HCT116 (cell line): Measurements from ENCODE around the gene NPVF. TPM values are rescaled to one million over a fixed set of nuclear protein-coding genes. Genes with fewer than 3 reads are reported as not detected.

ENCODE experiments used
- ATAC-seq: fragments of 200-7000 bp; cut with Tn5 transposase; 2 replicates; pipeline ENCODE4 v1.9.1; 2020; ENCODE audit warnings: mild to moderate bottlenecking, moderate library complexity
- BruUV-seq: library from RNA; stranded (reverse); fragments of 400-500 nt; replicated peaks from 2 replicates; lab custom pipeline; 2021; lab: Mats Ljungman, UMichigan
- CTCF ChIA-PET: fragments of 300-600 bp; sonication (Branson Sonifier 250); formaldehyde crosslinking; loops from one replicate; lab custom pipeline; 2021; ENCODE audit warnings: antibody characterized with exemption; lab: Charles Lee
- POLR2A ChIA-PET: fragments of 300-600, 350-600 bp; sonication (Branson Sonifier 250); formaldehyde crosslinking; loops from one replicate; lab custom pipeline; 2021; ENCODE audit warnings: antibody characterized with exemption; lab: Charles Lee
- RAD21 ChIA-PET, 2 experiments: fragments of 300-600 bp; sonication (Branson Sonifier 250); formaldehyde crosslinking; loops; one replicate each; lab custom pipeline; 2023; ENCODE audit warnings: low total read pairs in 2 of 2; ENCODE audit not compliant: uncharacterized antibody in 2 of 2, unreplicated experiment in 2 of 2, low non-redundant PET in 1 of 2; lab: Charles Lee
- DNase-seq: peaks from one replicate; pipeline ENCODE4 v3.0.0-alpha.2; 2010; ENCODE audit warnings: low read depth, low spot score
- H2AFZ ChIP-seq: fragments of 200-600 bp; shearing (Covaris generic), sonication (generic); 2 replicates; pipeline ENCODE4 v1.6.1; 2017; ENCODE audit warnings: low read depth, mixed run types, mixed read lengths, antibody characterized with exemption, low read length; ENCODE audit not compliant: poor library complexity, severe bottlenecking
- H3K27ac ChIP-seq: 2 replicates; pipeline ENCODE4 v1.5.1; 2012; ENCODE audit warnings: low read depth, low read length
- H3K27me3 ChIP-seq: fragments of 200-600 bp; sonication (generic); 2 replicates; pipeline ENCODE4 v1.6.1; 2016; ENCODE audit warnings: mixed run types, low read length, mixed read lengths; ENCODE audit not compliant: insufficient read depth
- H3K36me3 ChIP-seq, 2 experiments: fragments of 200-500 bp in 1 of 2; fragments of 200-600 bp in 1 of 2; sonication (Bioruptor generic) in 1 of 2; sonication (generic) in 1 of 2; 2 replicates each; pipeline versions ENCODE4 v1.5.1 to v1.6.1; 2014 to 2016; ENCODE audit warnings: low read length in 2 of 2, inconsistent platforms in 1 of 2, mixed read lengths in 1 of 2, mixed run types in 1 of 2; ENCODE audit not compliant: insufficient read depth in 2 of 2, control insufficient read depth in 1 of 2
- H3K4me1 ChIP-seq, 2 experiments: fragments of 200-600 bp in 1 of 2; sonication (generic) in 1 of 2; 2 replicates each; pipeline versions ENCODE4 v1.5.1 to v1.6.1; 2012 to 2017; ENCODE audit warnings: low read length in 2 of 2, inconsistent platforms in 1 of 2, mild to moderate bottlenecking in 1 of 2, mixed read lengths in 1 of 2, mixed run types in 1 of 2, moderate library complexity in 1 of 2; ENCODE audit not compliant: insufficient read depth in 2 of 2, control insufficient read depth in 1 of 2
- H3K4me2 ChIP-seq: fragments of 200-600 bp; sonication (generic); 2 replicates; pipeline ENCODE4 v1.6.1; 2017; ENCODE audit warnings: mixed run types, low read length, mixed read lengths
- H3K4me3 ChIP-seq, 2 experiments: fragments of 200-600 bp in 1 of 2; sonication (generic) in 1 of 2; replicated peaks in 1 of 2; 2 replicates each; pipeline ENCODE4 v1.5.1; 2011 to 2016; ENCODE audit warnings: low read length in 2 of 2, control low read depth in 1 of 2, low read depth in 1 of 2, mild to moderate bottlenecking in 1 of 2, mixed read lengths in 1 of 2, mixed run types in 1 of 2
- H3K79me2 ChIP-seq: fragments of 200-600 bp; sonication (generic); 2 replicates; pipeline ENCODE4 v1.6.1; 2017; ENCODE audit warnings: mild to moderate bottlenecking, mixed run types, low read length, moderate library complexity, mixed read lengths; ENCODE audit not compliant: insufficient read depth
- H3K9ac ChIP-seq: fragments of 200-600 bp; sonication (generic); 2 replicates; pipeline ENCODE4 v1.6.1; 2016; ENCODE audit warnings: low read length, mixed read lengths
- H3K9me2 ChIP-seq: fragments of 200-600 bp; sonication (generic), shearing (Covaris generic); 2 replicates; pipeline ENCODE4 v1.6.1; 2017; ENCODE audit warnings: mixed run types, mild to moderate bottlenecking, moderate library complexity; ENCODE audit not compliant: insufficient read depth
- H3K9me3 ChIP-seq, 2 experiments: fragments of 200-500 bp in 1 of 2; fragments of 200-600 bp in 1 of 2; sonication (Bioruptor generic) in 1 of 2; sonication (generic) in 1 of 2; 2 replicates each; pipeline ENCODE4 v1.6.1; 2014 to 2017; ENCODE audit warnings: low read length in 2 of 2, mixed read lengths in 2 of 2, inconsistent platforms in 1 of 2, low read depth in 1 of 2, mild to moderate bottlenecking in 1 of 2, mixed run types in 1 of 2, moderate library complexity in 1 of 2; ENCODE audit not compliant: control insufficient read depth in 1 of 2, insufficient read depth in 1 of 2
- H4K20me1 ChIP-seq: fragments of 200-600 bp; sonication (generic), shearing (Covaris generic); 2 replicates; pipeline ENCODE4 v1.6.1; 2017; ENCODE audit warnings: mixed run types, mild to moderate bottlenecking, moderate library complexity; ENCODE audit not compliant: insufficient read depth
- CBX3 ChIP-seq: IDR thresholded peaks from 2 replicates; pipeline ENCODE4 v1.6.1; 2012; ENCODE audit warnings: low read depth
- EGR1 ChIP-seq: IDR thresholded peaks from 2 replicates; pipeline ENCODE4 v1.6.1; 2012; ENCODE audit warnings: low read depth
- ELF1 ChIP-seq: IDR thresholded peaks from 2 replicates; pipeline ENCODE4 v1.6.1; 2012; ENCODE audit warnings: low read depth, borderline replicate concordance
- JUND ChIP-seq: IDR thresholded peaks from 2 replicates; pipeline ENCODE4 v1.6.1; 2012
- MAX ChIP-seq: IDR thresholded peaks from 2 replicates; pipeline ENCODE4 v1.6.1; 2012
- RAD21 ChIP-seq: IDR thresholded peaks from 2 replicates; pipeline ENCODE4 v1.6.1; 2012; ENCODE audit warnings: low read depth, mild to moderate bottlenecking
- SIN3A ChIP-seq: IDR thresholded peaks from 2 replicates; pipeline ENCODE4 v1.6.1; 2012; ENCODE audit warnings: low read depth
- SP1 ChIP-seq: IDR thresholded peaks from 2 replicates; pipeline ENCODE4 v1.6.1; 2012; ENCODE audit warnings: low read depth
- TCF7L2 ChIP-seq: IDR thresholded peaks from 2 replicates; pipeline ENCODE4 v1.7.0; 2011; ENCODE audit warnings: borderline replicate concordance, inconsistent platforms; ENCODE audit not compliant: insufficient read depth, insufficient read length; ENCODE audit errors: extremely low read depth
- YY1 ChIP-seq: IDR thresholded peaks from 2 replicates; pipeline ENCODE4 v1.6.1; 2011; ENCODE audit warnings: low read length, low read depth, moderate library complexity, mild to moderate bottlenecking; ENCODE audit not compliant: insufficient replicate concordance; ENCODE audit errors: extremely low read depth
- ZBTB33 ChIP-seq: IDR thresholded peaks from 2 replicates; pipeline ENCODE4 v1.6.1; 2011; ENCODE audit warnings: mild to moderate bottlenecking, low read length, moderate library complexity; ENCODE audit not compliant: insufficient replicate concordance; ENCODE audit errors: extremely low read depth
- ZFX ChIP-seq: fragments of 450-650 bp; IDR thresholded peaks from 2 replicates; pipeline ENCODE4 v1.6.1; 2017
- ZNF274 ChIP-seq: fragments of 200-500 bp; sonication (Bioruptor generic); IDR thresholded peaks from 2 replicates; pipeline ENCODE4 v1.6.1; 2014; ENCODE audit warnings: mild to moderate bottlenecking, low read depth, low read length, inconsistent platforms
- intact Hi-C: fragments of 100-400 bp; cut with micrococcal nuclease; formaldehyde crosslinking; loops from 2 replicates; pipeline ENCODE4 v1.10.0; 2022
- total RNA-seq: library from RNA; stranded (reverse); gene quantifications from one replicate; pipeline ENCODE4 v1.2.1, GENCODE V29; 2021; ENCODE audit not compliant: unreplicated experiment

Gene NPVF
- total RNA-seq, 1 experiment from 2014 or later, result not detected

- Histone ChIP-seq H3K79me2 (no peaks in the 10 kb centered on the region), H3K9me2 (no peaks in the 10 kb centered on the region), H2AFZ (no peak overlapping the region)
- RAD21 ChIA-PET, result no interaction called here
- intact Hi-C loops, result no loop called here
- TF ChIP-seq ELF1 (no peak), SP1 (no peak), TCF7L2 (no peak), CBX3 (no peak), ZFX (no peak), SIN3A (no peak), EGR1 (no peak), ZNF274 (no peak), RAD21 (no peak), JUND (no peak)
- TF ChIP-seq, all 23 proteins: peak for 0
- Histone ChIP-seq H3K4me3 (no peak overlapping the region), H3K9ac (no peak overlapping the region), H3K4me1 (no peaks in the 10 kb centered on the region), H3K9me3 (no peaks in the 10 kb centered on the region), H3K27me3 (no peaks in the 10 kb centered on the region; the same call in 1 of the 2 replicates), H3K27ac (no peak overlapping the region), H4K20me1 (no peaks in the 10 kb centered on the region), H3K36me3 (no peaks in the 10 kb centered on the region), H3K4me2 (no peak overlapping the region)
- no peak for DNase-seq
- BruUV-seq, result no TSS peak
- ATAC-seq, result peak; percentile 47
- CTCF ChIA-PET, result no interaction called here
- POLR2A ChIA-PET, result no interaction called here
Measured at GRCh38 chr7:25187932-25188331, 40.4 kb downstream of the NPVF start.

GRCh38 chr7:25186436-25186835, 41.9 kb downstream of the NPVF start:
- H3K4me1 ChIP-seq, result no peaks in the 10 kb centered on the region
- no peak overlapping the region for H2AFZ ChIP-seq
- no peak overlapping the region for H3K27ac ChIP-seq
- H3K4me3 ChIP-seq, result no peak overlapping the region
- H3K9me2 ChIP-seq, result no peaks in the 10 kb centered on the region
- H3K9me3 ChIP-seq, result no peaks in the 10 kb centered on the region
- no TSS peak for BruUV-seq
- H3K4me2 ChIP-seq, result no peak overlapping the region
- CTCF ChIA-PET, result no interaction called here
- DNase-seq, result no peak
- no peaks in the 10 kb centered on the region for H3K36me3 ChIP-seq
- no peaks in the 10 kb centered on the region for H3K27me3 ChIP-seq
- POLR2A ChIA-PET, result no interaction called here
- RAD21 ChIA-PET, result no interaction called here
- intact Hi-C loops, result no loop called here
- no peaks in the 10 kb centered on the region for H4K20me1 ChIP-seq
- H3K9ac ChIP-seq, result no peak overlapping the region
- no peak for ATAC-seq
- H3K79me2 ChIP-seq, result no peaks in the 10 kb centered on the region
- TF ChIP-seq YY1 (no peak), EGR1 (no peak), ZBTB33 (no peak), MAX (no peak), SP1 (no peak)
